CD4-positive, alpha-beta T cell treated with Interleukin-1 beta for 1 hour (primary cell): Measurements from ENCODE around the gene IL26.

Experiments used
- DNase-seq, 2 donors: peaks; one replicate each; pipeline ENCODE4 v3.0.0-alpha.2; 2020 to 2022

IL26 gene

GRCh38 chr12:68225576-68226476 is at the start of gene IL26:
TSS of gene IL26 (minus strand) at chr12:68225810. CDS start at chr12:68225756, 54 bp downstream.
- no peak for DNase-seq

DNA sequence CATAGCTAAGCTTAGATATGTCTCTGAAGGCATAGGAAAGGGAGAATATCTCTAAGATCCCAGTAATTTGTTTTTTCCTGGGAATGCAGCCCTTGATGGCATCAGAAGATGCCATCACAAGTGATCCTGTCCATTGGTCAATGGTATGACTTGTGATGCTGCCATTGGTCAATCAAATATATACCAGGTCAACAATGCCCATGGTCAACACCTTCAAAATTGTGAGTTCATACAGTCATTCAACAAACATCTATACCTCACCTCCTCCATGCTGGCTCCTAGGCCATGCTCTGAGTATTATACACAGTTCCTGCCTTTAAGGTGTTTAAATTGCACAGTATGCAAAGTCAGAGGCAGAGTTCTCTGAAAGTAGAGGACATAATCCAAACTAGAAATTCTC is 47.1 kb upstream of the IL26 start:
- no peak for DNase-seq

GRCh38 chr12:68271346-68271745 is 45.7 kb upstream of the IL26 start:
- no peak for DNase-seq

DNA sequence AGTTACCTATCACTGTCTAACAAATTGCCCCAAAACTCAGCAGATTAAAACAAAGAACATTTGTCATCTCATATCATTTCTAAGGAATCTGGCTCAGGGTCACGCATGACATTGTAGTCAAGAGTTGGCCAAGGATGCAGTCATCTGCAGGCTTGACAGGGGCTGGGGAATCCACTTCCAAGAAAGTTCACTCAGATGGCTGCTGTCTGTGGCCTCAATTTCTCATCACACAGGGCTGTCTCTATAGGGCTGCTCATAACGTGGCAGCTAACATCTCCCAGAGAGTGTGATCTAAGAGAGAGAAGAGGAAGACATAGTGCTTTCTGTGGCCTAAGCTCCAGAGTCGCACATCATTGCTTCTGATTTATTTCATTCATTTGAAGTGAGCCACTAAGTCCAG is 44.7 kb upstream of the IL26 start:
- DNase-seq = no peak

GRCh38 chr12:68269779-68270178 is 44.2 kb upstream of the IL26 start:
- DNase-seq = no peak

DNA sequence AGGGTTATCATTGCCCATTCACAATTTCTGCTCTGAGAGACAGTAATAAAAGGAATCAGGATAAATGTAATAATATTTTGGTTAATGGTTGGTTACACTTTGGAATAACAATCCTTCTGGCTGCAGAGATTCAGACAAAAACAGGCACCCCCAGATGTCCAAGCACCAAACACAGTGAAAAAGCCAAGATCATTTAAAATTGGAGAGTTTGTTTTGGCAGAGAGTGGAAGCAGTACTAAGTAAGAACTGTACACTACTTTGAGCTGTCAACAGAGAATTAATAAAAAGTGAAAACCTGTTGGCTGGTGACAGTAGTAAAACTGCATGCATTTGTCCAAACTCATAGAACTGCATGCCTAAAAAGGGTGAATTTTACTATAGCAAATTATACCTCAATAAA is 43.4 kb upstream of the IL26 start:
- DNase-seq = no peak

DNA sequence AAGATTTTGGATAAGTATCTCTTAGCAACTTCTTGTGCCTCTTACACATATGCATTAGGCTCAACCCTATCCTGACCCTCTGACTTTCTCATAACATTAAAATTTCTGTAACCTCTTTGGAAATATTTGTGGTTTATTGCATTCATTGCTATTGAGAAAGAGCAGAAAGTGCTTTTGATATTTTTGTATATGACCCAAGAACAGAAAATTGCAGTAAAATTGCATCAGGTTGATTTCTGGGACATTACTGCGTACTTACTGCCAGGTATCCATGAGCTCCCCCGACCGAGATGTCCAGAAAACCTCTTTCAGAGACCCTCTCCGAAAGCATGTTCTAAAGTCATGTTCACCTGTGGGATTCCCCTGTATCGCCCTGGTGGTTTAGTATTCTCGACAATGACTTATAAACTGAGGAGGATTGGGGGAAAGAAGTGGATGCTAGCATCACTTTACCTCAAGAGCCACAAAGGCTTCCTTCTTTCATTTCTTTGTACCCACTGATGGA is 42.3 kb upstream of the IL26 start:
- no peak for DNase-seq

DNA sequence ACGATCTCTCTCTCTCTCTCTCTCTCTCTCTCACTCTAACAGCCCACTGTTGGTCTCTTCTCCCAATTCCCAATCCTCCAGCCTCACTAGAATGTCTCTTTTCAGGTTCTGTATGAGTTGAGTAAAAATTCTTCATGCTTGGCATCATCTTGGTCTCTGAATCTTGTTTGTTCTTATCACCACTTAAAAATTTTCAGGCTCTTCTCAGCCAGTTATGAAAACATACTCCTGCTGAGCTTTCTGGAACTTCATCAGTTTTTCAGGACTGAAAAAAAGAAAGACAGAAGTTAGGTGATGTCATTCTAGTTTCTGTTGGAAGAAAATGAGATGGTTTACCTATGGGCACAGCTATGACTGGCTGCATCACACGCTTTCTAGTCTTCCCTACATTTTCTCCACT is 39.2 kb upstream of the IL26 start:
- no peak for DNase-seq

- DNase-seq = no peak
These were observed 38.7 kb upstream of the IL26 start for GRCh38 chr12:68264158-68264855.

DNA sequence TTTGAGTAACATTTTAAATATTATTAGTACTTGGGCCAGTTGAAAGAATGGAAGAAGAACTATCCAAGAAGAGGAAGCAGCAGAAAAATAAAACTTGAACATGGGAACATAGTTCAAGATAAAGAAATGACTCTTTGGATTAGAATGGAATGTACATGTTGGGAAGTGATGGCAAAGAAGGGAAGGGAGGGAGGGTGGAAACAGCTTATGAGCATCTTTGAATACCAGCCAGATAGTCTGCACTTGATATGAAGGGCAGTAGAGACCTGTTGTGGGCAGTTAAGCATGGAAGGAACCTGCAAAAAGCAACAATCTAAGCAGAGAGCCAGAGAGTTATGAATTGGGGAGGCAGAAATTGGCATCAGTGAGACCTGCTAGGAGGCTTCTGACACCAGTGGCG is 37.8 kb upstream of the IL26 start:
- no peak for DNase-seq

DNA sequence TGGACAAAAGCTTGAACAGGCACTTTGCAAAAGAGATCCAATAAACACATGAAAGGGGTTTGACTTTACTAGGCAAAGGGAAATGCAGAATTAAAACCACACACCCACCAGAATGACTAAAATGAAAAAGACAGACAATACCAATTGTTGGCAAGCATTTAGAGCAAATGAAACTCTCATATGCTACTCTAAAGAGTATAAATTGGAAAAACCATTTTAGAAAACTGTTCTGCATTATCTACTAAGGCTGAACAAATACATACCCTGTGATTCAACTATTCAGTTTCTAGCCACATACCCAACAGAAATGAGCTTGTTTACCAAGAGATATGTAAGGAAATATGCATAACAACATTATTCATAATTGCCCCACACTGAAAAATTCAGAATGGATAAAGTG is 36.3 kb upstream of the IL26 start:
- DNase-seq = no peak

DNA sequence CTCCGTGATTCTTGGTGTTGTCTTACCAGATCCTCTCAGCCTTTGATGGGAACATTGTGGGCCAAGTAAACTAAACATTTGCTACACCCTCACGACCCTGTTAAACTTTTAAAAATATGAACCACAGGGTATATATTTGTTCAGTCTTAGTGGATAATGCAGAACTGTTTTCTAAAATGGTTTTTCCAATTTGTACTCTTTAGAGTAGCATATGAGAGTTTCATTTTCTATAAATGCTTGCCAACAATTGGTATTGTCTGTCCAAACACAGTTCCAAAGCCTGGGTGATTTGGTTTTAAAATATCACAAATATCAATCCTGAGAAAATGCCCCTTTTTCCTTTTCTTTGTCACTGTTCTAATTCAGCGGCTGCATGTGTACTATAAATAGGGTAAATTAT is 34.5 kb upstream of the IL26 start:
- no peak for DNase-seq

GRCh38 chr12:68259318-68259940 is 33.8 kb upstream of the IL26 start:
- DNase-seq = no peak

- no peak for DNase-seq
These were observed 27.9 kb upstream of the IL26 start, which contains the start of gene IL22 for GRCh38 chr12:68253504-68253903. TSS of gene IL22 (minus strand) at chr12:68253604. CDS start at chr12:68253448, 156 bp downstream.

GRCh38 chr12:68252077-68252476 is 26.5 kb upstream of the IL26 start:
- DNase-seq = no peak

DNA sequence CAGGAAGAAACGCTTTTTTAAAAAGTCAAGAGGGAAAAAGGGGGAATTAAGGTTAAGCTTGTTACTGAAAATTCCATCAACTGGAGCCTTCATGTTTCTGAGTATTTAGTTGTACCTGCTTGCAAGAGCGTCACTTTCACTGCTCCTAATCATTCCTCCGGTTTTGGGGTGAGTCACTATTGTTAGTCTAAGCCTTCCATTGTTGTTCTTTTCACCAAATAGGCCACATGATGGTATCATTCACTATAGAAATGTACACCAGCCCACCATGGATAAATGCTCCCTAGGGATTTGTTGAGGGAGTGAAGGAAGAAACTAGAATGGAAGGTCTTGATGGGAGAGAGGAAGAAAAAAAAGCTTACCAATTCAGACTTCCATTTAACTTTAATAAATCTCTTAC is 24.8 kb upstream of the IL26 start:
- DNase-seq = no peak

GRCh38 chr12:68247785-68248184 is 22.2 kb upstream of the IL26 start:
- DNase-seq = no peak

DNA sequence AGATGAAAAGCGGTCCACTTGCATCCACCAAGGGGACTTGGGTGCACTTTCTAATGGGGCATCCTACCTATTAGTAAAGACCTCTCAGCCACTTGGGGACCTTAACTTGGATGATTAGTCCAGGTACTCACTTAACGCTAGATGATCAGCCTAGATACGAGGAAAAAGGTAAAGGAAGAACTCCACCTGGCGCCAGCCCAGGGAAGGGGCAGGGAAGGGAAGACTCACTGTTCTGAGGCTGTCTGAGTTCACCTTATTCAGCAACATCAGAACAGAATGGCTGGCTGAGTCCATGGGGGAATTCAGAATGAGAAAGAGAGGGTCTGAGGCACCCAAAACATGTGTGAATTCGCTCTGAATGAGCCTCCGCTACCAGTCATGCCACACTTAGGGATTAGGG is 20.7 kb upstream of the IL26 start:
- DNase-seq = no peak

- DNase-seq = no peak
These were observed 19.8 kb upstream of the IL26 start for GRCh38 chr12:68245180-68246021.

DNA sequence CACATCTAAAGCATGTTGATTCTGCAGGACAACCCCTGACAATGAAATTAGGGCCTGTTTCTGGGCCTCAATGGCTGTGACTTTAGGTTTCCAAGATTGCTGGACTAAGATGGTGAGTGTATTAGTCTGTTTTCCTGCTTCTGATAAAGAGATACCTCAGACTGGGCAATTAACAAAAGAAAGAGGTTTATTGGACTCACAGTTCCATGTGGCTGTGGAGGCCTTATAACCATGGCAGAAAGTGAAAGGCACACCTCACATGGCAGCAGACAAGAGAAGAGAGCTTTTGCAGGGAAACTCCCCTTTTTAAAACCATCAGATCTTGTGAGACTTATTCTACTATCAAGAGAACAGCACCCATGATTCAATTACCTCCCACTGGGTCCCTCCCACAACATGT is 17.2 kb upstream of the IL26 start:
- DNase-seq = no peak

DNA sequence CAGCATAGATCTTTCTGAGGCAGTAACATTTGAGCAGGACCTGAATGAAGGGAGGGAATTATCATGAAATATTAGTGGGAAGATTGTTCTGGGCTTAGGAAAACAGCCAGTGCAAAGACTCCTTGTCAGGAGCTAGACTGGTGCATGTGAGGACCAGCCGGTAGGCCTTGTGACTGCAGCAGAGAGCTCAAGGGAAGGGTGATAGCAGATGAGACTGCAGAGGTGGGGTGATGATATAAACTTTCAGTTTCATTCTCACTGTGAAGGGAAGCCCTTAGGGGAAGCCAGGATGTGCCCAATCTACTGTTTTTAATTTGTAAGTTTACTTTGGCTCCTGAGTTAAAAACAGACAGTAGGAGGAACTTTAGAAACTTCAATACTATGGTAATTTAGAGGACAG is 15.4 kb upstream of the IL26 start:
- DNase-seq = peak; percentile 27 to 62

DNA sequence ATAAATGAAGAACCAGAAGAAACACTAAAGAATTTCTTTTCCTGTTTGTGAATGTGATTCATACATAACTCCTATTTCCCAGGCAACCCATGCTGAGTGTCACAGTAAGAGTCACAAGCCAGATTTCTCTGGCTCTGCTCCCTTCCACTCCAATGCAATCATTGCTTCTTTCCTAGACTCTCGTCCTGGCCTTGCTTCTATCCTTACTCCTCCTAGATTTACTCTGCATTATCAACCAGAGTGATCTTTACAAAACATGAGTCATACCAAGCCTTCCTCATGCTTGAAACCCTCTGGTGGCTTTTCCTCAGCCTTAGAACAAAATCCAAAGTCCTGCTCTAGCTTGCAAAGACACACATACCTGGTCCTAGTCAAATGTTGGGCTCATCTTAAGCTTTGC is 14.5 kb upstream of the IL26 start:
- DNase-seq = no peak
